HK-2 (cell line): ENCODE data around the gene CROCC2.

Experiments
- DNase-seq: peaks from one replicate; pipeline ENCODE4 v3.0.0-alpha.2; 2018; ENCODE audit not compliant: unreplicated experiment

Gene CROCC2

DNA sequence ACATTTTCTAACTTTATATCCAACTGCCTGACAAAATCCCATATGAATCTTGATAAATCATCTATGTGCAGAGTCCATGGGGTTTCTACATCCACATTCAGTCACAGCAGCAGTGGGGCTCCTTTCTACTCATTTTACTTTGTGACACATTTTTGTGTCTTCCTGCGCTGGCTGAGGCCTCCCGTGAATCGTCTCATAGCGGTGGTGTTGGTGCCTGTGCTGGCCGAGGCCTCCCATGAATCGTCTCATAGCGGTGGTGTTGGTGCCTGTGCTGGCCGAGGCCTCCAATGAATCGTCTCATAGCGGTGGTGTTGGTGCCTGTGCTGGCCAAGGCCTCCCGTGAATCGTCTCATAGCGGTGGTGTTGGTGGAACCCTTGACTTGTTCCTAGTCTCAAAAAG, 109.3 kb downstream of the CROCC2 start:
- no peak for DNase-seq

GRCh38 chr2:241017228-241017940, 111.2 kb downstream of the CROCC2 start:
- no peak for DNase-seq

DNA sequence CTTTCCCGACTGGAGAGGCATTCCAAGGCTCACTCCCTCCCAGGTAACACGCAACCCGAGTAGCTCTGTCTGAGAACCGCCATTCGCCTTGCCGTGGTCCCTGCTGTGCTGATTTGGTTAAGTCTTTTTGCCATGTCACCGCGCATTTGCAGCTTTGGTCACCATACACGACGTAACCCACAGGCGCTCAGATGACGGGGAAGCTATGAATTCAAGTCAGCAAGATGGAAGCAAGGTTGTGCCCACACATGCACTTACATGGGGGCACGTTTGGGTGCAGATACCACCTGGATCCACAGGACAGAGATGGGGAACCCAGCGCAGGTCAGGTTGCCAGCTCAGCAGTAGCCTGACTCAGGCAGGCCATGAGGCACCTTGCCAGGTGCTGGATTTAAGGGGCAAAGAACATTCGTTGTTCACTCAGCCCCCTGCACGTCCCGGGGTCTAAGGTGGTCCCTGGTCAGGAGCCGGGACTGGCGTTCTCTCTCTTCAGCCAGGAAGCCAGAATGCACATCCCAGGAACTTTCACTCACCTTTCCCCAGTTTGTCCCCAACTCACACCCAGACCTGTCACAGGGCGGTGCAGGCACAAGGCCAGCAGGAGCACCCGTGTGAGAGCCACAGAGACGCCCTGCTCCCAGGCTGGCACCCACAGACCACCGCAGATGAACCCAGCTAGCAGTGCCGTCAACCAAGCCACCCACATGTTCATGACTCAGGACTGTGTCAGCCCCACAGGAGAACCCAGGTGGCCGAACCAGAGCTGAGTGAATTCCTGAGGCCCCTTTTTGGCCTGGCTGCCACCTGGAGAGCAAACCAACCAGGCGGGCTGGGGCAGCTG, 112.1 kb downstream of the CROCC2 start:
- no peak for DNase-seq

DNA sequence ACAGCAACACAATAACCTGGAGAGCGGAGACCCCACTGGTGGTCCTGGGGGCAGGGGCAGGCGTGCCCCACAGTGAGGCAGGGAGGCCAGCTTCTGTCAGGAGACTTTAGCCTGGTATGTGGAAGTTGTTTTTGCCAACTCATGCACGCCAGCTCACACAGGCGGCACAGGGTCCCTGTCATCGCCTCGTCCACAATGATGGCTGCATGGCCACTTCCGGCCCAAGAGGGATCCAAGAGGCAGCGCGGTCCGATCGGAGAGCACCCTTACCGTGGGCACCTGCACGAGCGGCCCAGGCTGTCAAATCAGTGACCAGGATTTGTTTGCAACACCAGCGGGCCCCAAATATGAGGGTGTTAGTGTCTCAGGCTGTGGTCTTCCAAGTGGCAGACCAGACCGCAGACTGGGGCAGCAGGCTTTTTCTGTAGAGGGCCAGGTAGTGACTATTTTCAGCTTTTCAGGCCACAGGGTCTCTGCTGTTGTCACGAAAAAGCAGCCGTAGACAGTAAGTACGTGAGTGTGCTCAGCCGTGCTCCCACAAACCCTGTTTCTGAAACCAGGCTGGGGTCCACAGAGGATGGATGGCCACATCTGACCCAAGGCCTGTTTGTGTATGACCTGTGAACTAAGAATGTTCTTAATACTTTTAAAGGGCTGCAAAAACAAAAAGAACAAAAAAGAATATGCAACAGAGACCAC, 113.5 kb downstream of the CROCC2 start:
- DNase-seq: no peak

- DNase-seq: no peak
Measured at GRCh38 chr2:241020201-241020600, 114.1 kb downstream of the CROCC2 start.

DNA sequence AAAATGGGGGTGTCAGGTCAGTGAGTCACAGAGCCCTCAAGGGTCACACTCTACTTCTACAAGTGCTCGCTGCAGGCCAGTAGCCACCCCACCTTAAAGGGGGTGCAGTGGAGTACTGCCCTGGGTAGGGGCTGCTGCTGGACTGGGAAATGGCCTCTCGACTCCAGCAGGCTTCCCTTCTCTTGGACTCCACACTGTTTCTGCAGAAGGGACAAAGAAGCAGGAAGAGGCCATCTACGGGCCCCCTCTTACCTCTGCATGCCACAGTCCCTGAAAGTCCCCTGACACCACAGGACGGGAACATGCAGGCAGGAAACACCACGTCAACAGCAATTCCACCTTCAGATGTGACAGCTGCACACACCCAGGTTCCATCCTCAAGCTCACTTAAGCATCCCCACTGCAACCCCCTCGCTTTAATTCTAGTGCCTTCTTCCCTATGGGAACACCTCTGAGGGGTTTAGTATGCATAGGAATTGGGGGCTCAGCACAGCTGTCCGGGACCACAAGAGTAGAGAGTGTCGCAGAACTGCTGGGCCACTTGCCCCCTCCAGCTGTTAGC, 114.6 kb downstream of the CROCC2 start:
- DNase-seq: no peak

DNA sequence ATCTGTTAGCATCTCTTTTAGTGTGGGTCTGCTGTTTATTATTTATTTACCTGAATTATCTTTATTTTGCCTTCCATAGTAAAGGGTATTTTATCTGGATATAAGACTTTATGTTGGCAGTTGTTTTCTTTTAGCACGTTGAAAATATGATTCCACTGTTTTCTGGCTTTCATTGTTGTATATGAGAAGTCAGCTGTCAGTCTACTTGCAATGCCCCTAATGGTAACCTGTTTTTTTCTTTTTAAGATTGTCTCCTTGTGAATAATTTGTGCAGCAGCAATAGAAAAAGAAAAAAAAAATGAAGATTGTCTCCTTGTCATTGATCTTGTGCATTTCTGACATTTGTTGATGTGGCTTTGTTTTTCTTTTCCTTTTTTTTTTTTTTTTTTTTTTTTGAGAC, 119.5 kb downstream of the CROCC2 start:
- DNase-seq: no peak

DNA sequence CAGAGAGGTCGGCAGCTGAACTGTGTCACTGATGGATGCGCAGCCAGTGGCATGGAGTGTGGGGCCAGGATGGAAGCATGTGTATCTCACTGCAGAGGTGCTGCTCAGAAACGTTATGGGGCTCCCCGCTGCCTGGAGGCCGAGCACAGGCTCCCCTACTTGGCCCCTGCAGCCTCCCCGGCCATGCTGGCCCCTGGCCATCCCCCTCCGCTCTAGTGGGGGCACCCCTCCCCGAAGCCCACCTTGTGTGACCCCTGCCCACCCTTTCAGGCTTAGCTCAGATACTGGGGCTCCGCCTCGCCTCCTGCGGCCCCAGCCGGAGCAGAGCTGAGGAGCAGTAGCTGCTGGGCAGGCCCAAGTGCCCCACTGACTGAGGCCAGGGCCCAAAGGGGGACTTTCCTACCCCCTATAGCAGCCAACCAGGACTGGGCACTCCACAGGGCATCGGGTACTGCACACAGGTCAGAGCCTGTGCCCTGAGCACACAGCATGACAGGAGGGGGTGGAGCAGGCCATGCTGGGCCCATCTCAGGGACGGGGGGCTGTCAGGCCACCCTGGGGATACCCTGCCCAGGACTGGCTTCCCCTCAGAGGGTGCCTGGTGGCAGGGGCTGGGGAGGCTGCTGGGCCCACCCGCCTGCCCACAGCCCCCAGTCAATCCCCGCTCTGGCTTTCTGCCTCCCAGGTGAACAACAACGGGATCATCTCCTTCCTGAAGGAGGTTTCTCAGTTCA, 123.6 kb downstream of the CROCC2 start:
- DNase-seq: no peak

- DNase-seq: no peak
Measured at GRCh38 chr2:241030333-241030680, 124.2 kb downstream of the CROCC2 start.

DNA sequence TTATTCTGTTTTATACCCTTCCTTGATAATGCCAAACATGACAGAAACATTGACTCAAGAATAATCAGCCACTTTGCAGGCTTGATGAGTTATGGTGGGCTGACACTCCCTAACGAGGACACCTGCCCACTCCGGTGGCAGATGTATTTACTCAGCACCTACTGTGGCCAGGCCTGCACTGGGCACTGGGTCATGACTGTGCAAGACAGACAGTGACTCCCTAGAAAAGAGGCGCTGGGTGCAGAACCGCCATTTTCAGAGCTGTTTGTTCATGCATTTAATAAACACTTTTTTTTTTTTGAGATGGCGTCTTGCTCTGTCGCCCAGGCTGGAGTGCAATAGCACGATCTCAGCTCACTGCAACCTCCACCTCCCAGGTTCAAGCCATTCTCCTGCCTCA, 124.7 kb downstream of the CROCC2 start:
- no peak for DNase-seq

DNA sequence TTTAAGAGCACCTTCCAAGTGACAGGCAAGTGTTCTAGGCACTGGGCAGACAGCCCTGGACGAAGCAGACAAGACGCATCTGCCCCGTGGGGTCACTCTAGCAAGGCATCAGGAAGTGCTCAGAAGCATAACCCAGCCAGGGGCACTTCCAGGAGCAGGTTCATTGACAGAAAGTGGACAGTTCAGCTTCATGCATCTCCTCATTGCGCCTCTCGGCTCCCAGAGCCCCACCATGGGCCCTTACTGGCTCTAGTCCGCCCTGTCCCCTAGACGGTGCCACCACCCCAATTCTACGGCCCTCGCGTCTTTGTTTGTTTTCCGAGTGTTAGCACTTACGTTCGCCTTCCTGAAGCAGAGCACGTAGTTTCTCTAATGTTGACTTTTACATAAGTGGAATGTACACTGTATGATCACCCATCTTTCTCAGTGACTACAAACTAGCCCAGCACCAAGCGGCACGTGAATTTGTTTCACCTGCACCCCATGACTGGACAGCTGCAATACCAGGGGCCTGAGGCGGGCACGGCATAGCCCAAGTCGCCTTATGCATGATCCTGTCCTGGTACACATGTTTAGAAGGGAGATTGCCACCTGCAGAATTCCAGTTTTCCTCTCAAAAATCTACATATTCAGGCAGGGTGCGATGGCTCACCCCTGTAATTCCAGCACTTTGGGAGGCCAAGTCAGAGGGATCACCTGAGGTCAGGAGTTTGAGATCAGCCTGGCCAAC, 125.5 kb downstream of the CROCC2 start:
- DNase-seq: no peak

GRCh38 chr2:241033336-241033987, 127.3 kb downstream of the CROCC2 start:
- DNase-seq: no peak

DNA sequence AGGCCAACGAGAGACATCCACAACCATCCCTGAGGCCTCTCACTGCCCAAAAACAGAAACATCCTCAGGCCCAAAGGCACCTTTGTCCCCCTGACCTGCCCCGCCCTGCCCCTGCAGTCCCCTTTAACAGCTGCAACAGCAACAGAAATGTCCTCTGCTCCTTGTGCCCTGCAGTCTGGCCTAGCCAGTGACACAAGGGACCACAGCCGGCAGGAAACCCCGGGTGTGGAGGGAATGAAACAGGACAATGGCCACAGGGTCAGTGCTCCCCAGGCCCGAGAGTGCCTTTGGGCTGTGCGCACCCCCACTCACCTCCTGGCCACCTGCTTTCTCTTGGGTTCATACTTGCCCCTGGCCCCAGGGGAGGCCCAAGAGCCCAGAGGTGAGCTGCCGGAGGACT, 127.9 kb downstream of the CROCC2 start:
- DNase-seq: no peak

DNA sequence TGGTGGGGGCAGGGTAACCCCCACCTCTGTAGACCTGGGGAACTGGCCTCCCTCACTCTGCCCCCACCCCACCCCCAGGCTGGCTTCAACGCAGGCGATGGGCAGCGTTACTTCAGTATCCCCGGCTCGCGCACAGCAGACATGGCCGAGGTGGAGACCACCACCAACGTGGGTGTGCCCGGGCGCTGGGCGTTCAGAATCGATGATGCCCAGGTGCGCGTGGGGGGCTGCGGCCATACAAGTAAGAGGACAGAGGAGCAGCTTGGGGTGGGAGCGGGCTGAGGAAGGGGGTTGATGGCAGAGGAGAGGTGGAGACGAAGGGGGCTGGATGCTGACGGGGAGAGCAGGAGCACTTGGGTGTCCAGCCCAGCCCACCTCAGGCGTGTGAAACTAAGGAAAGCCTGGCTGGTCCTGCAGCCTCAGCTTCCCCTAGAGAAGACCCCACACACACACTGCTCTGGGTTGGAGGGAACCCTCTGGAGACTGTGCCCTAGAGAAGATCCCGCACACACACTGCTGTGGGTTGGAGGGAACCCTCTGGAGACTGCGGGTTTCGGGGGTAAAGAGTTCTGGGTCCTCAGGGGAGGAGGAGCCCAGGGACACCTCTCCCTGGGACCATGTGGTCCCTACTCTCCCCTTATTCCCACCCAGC, 128.5 kb downstream of the CROCC2 start:
- DNase-seq: no peak

- no peak for DNase-seq
Measured at GRCh38 chr2:241035142-241035817, 129.1 kb downstream of the CROCC2 start.

- no peak for DNase-seq
Measured at GRCh38 chr2:241035818-241036396, 129.8 kb downstream of the CROCC2 start.

DNA sequence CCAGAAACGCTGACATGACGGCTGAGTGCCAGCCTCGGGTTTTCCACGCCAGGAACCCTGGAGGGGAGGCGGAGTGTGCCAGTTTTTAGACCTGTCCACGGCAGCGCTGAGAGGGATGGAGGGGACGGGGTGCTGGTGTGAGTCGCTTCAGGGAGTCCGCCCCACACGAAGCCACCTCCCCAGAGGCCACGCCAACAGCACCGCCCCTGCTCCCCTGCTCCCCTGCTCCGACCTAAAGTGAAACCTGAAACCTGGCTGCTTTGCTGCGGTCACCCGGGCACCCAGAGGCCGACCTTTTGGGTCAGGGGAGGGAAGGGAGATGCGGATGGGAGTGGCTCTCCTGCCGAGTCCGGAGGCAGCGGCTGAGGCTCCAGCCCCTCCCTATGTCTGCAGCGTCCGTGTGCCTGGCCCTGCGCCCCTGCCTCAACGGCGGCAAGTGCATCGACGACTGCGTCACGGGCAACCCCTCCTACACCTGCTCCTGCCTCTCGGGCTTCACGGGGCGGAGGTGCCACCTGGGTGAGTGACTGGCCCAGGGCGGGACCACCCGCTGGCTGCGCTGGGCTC, 130.3 kb downstream of the CROCC2 start:
- DNase-seq: peak; percentile 6

- no peak for DNase-seq
Measured at GRCh38 chr2:241036964-241037421, 130.9 kb downstream of the CROCC2 start.

GRCh38 chr2:241037498-241037897, 131.4 kb downstream of the CROCC2 start:
- DNase-seq: no peak
